HK-2 (cell line): ENCODE data around the gene ACSBG1.

ENCODE experiments used
- DNase-seq: peaks from one replicate; pipeline ENCODE4 v3.0.0-alpha.2; 2018; ENCODE audit not compliant: unreplicated experiment

Gene ACSBG1

GRCh38 chr15:78234515-78235040, at the start of gene ACSBG1:
Gene ACSBG1 (minus strand): TSS chr15:78234565. CDS start chr15:78234501, 64 bp downstream.
- DNase-seq: no peak

GRCh38 chr15:78282324-78282723, 48.0 kb upstream of the ACSBG1 start:
- DNase-seq: no peak

GRCh38 chr15:78280319-78281072, 46.1 kb upstream of the ACSBG1 start:
- no peak for DNase-seq

- no peak for DNase-seq
Observed at GRCh38 chr15:78276064-78276943, 41.9 kb upstream of the ACSBG1 start.

- no peak for DNase-seq
Observed at GRCh38 chr15:78274994-78275393, 40.6 kb upstream of the ACSBG1 start.

GRCh38 chr15:78272776-78273175, 38.4 kb upstream of the ACSBG1 start:
- DNase-seq: no peak

GRCh38 chr15:78272316-78272715, 38.0 kb upstream of the ACSBG1 start:
- no peak for DNase-seq

GRCh38 chr15:78266806-78267205, 32.4 kb upstream of the ACSBG1 start:
- DNase-seq: no peak

- no peak for DNase-seq
Observed at GRCh38 chr15:78266229-78266628, 31.9 kb upstream of the ACSBG1 start.

GRCh38 chr15:78265752-78266224, 31.4 kb upstream of the ACSBG1 start:
- DNase-seq: no peak

- DNase-seq: no peak
Observed at GRCh38 chr15:78265137-78265460, 30.7 kb upstream of the ACSBG1 start.

GRCh38 chr15:78264304-78265136, 30.2 kb upstream of the ACSBG1 start, which contains the start of gene DNAJA4:
Gene DNAJA4 (plus strand): TSS chr15:78264562. CDS start chr15:78264764, 202 bp downstream.
- DNase-seq: no peak

GRCh38 chr15:78263907-78264303, 29.5 kb upstream of the ACSBG1 start:
- no peak for DNase-seq

GRCh38 chr15:78263351-78263781, 29.0 kb upstream of the ACSBG1 start:
- no peak for DNase-seq

- no peak for DNase-seq
Observed at GRCh38 chr15:78261062-78261461, 26.7 kb upstream of the ACSBG1 start.

GRCh38 chr15:78260489-78260888, 26.1 kb upstream of the ACSBG1 start:
- DNase-seq: no peak

GRCh38 chr15:78259232-78259631, 24.9 kb upstream of the ACSBG1 start:
- DNase-seq: no peak

GRCh38 chr15:78257681-78258080, 23.3 kb upstream of the ACSBG1 start:
- no peak for DNase-seq

GRCh38 chr15:78256044-78256437, 21.7 kb upstream of the ACSBG1 start:
- DNase-seq: no peak

- no peak for DNase-seq
Observed at GRCh38 chr15:78255421-78256043, 21.2 kb upstream of the ACSBG1 start.

- no peak for DNase-seq
Observed at GRCh38 chr15:78251136-78251535, 16.8 kb upstream of the ACSBG1 start.
